ENCODE results near the gene KCNK18. TPM values are rescaled to one million over a fixed set of nuclear protein-coding genes. Genes with fewer than 3 reads are reported as not detected.
"Not testable (repeated sequence)": the region's sequence is repeated elsewhere in the genome, so short reads cannot be mapped to it uniquely, and the experiment has no call there.

KCNK18 gene
- total RNA-seq, 2 donors from 2014 or later, result not detected

- ATAC-seq (peak; percentile 49), DNase-seq (no peak)
- Mint-ChIP-seq H3K4me3 (peak overlapping the region; percentile 82), H3K36me3 (ENCODE audit: low read depth) (no peaks in the 10 kb centered on the region), H3K4me1 (no peaks in the 10 kb centered on the region), H3K27ac (peak overlapping the region; percentile 24), H3K27me3 (peaks cover 54% of the 10 kb centered on the region)
- H3K9me3 ChIP-seq (ENCODE audit: control insufficient read depth, low read length, poor library complexity, severe bottlenecking), result no peaks in the 10 kb centered on the region
Measured at GRCh38 chr10:117217196-117217761, 20.0 kb downstream of the KCNK18 start.

GRCh38 chr10:117218654-117219053 is 21.4 kb downstream of the KCNK18 start:
- no peak overlapping the region for H3K27ac Mint-ChIP-seq
- H3K36me3 Mint-ChIP-seq (ENCODE audit: low read depth), result no peaks in the 10 kb centered on the region
- H3K4me3 Mint-ChIP-seq, result no peak overlapping the region
- DNase-seq (no peak), ATAC-seq (no peak)
- H3K4me1 Mint-ChIP-seq, result peaks cover 2% of the 10 kb centered on the region
- peaks cover 48% of the 10 kb centered on the region for H3K27me3 Mint-ChIP-seq
- H3K9me3 ChIP-seq (ENCODE audit: control insufficient read depth, low read length, poor library complexity, severe bottlenecking), result no peaks in the 10 kb centered on the region

- Mint-ChIP-seq H3K36me3 (ENCODE audit: low read depth) (no peaks in the 10 kb centered on the region), H3K27me3 (peaks cover 28% of the 10 kb centered on the region), H3K4me3 (no peak overlapping the region), H3K4me1 (peaks cover 2% of the 10 kb centered on the region), H3K27ac (no peak overlapping the region)
- H3K9me3 ChIP-seq (ENCODE audit: control insufficient read depth, low read length, poor library complexity, severe bottlenecking), result no peaks in the 10 kb centered on the region
- DNase-seq, result no peak
- ATAC-seq, result no peak
Measured at GRCh38 chr10:117221156-117221711, 23.9 kb downstream of the KCNK18 start.

- no peak overlapping the region for H3K27ac Mint-ChIP-seq
- no peaks in the 10 kb centered on the region for H3K36me3 Mint-ChIP-seq (ENCODE audit: low read depth)
- ATAC-seq, result no peak
Measured at GRCh38 chr10:117222552-117222951, 25.3 kb downstream of the KCNK18 start.

GRCh38 chr10:117222976-117223692 is 25.8 kb downstream of the KCNK18 start:
- Mint-ChIP-seq H3K36me3 (ENCODE audit: low read depth) (no peaks in the 10 kb centered on the region), H3K27ac (no peak overlapping the region), H3K4me3 (no peak overlapping the region)

More at GRCh38 chr10:117222552-117222951, 25.3 kb downstream of the KCNK18 start:
- Mint-ChIP-seq H3K4me1 (peaks cover 2% of the 10 kb centered on the region), H3K27me3 (peaks cover 29% of the 10 kb centered on the region), H3K4me3 (no peak overlapping the region)
- H3K9me3 ChIP-seq (ENCODE audit: control insufficient read depth, low read length, poor library complexity, severe bottlenecking), result no peaks in the 10 kb centered on the region
- no peak for DNase-seq

GRCh38 chr10:117223693-117224430 is 26.6 kb downstream of the KCNK18 start:
- Mint-ChIP-seq H3K36me3 (ENCODE audit: low read depth) (no peaks in the 10 kb centered on the region), H3K4me3 (no peak overlapping the region), H3K4me1 (peaks cover 2% of the 10 kb centered on the region), H3K27me3 (peaks cover 29% of the 10 kb centered on the region), H3K27ac (no peak overlapping the region)
- no peak for ATAC-seq
- no peaks in the 10 kb centered on the region for H3K9me3 ChIP-seq (ENCODE audit: control insufficient read depth, low read length, poor library complexity, severe bottlenecking)
- DNase-seq, result no peak

More at GRCh38 chr10:117222976-117223692, 25.8 kb downstream of the KCNK18 start:
- Mint-ChIP-seq H3K4me1 (peaks cover 2% of the 10 kb centered on the region), H3K27me3 (peaks cover 29% of the 10 kb centered on the region)
- H3K9me3 ChIP-seq (ENCODE audit: control insufficient read depth, low read length, poor library complexity, severe bottlenecking), result no peaks in the 10 kb centered on the region
- ATAC-seq, result no peak
- DNase-seq, result no peak

GRCh38 chr10:117224881-117225280 is 27.6 kb downstream of the KCNK18 start:
- H3K27ac Mint-ChIP-seq, result no peak overlapping the region
- DNase-seq (no peak), ATAC-seq (no peak)

GRCh38 chr10:117226813-117227451 is 29.6 kb downstream of the KCNK18 start:
- H3K27me3 Mint-ChIP-seq, result peaks cover 48% of the 10 kb centered on the region
- no peak for ATAC-seq
- H3K4me3 Mint-ChIP-seq, result no peak overlapping the region
- peaks cover 3% of the 10 kb centered on the region for H3K36me3 Mint-ChIP-seq (ENCODE audit: low read depth)
- DNase-seq, result no peak
- H3K9me3 ChIP-seq (ENCODE audit: control insufficient read depth, low read length, poor library complexity, severe bottlenecking), result no peaks in the 10 kb centered on the region
- H3K4me1 Mint-ChIP-seq, result peaks cover 2% of the 10 kb centered on the region
- no peak overlapping the region for H3K27ac Mint-ChIP-seq

More at GRCh38 chr10:117224881-117225280, 27.6 kb downstream of the KCNK18 start:
- Mint-ChIP-seq H3K4me3 (no peak overlapping the region), H3K27me3 (peaks cover 39% of the 10 kb centered on the region), H3K36me3 (ENCODE audit: low read depth) (peaks cover 3% of the 10 kb centered on the region), H3K4me1 (peaks cover 2% of the 10 kb centered on the region)
- H3K9me3 ChIP-seq (ENCODE audit: control insufficient read depth, low read length, poor library complexity, severe bottlenecking), result no peaks in the 10 kb centered on the region

GRCh38 chr10:117228210-117228609 is 30.9 kb downstream of the KCNK18 start:
- Mint-ChIP-seq H3K27me3 (peaks cover 61% of the 10 kb centered on the region), H3K4me3 (no peak overlapping the region), H3K27ac (no peak overlapping the region), H3K36me3 (ENCODE audit: low read depth) (peaks cover 5% of the 10 kb centered on the region), H3K4me1 (peaks cover 2% of the 10 kb centered on the region)
- no peak for DNase-seq
- no peaks in the 10 kb centered on the region for H3K9me3 ChIP-seq (ENCODE audit: control insufficient read depth, low read length, poor library complexity, severe bottlenecking)
- ATAC-seq, result no peak

- ATAC-seq; H3K36me3 Mint-ChIP-seq (ENCODE audit: low read depth): not testable (repeated sequence)
Measured at GRCh38 chr10:117230107-117230506, 32.8 kb downstream of the KCNK18 start.

GRCh38 chr10:117237401-117237991 is 40.2 kb downstream of the KCNK18 start:
- no peak overlapping the region for H3K27ac Mint-ChIP-seq
- DNase-seq (no peak), ATAC-seq (peak; percentile 37)
- peaks cover 2% of the 10 kb centered on the region for H3K4me1 Mint-ChIP-seq
- peaks cover 4% of the 10 kb centered on the region for H3K36me3 Mint-ChIP-seq (ENCODE audit: low read depth)
- H3K27me3 Mint-ChIP-seq, result peaks cover 64% of the 10 kb centered on the region
- H3K9me3 ChIP-seq (ENCODE audit: control insufficient read depth, low read length, poor library complexity, severe bottlenecking), result no peaks in the 10 kb centered on the region
- no peak overlapping the region for H3K4me3 Mint-ChIP-seq

More at GRCh38 chr10:117230107-117230506, 32.8 kb downstream of the KCNK18 start:
- DNase-seq; H3K9me3 ChIP-seq (ENCODE audit: control insufficient read depth, low read length, poor library complexity, severe bottlenecking); H3K4me1 Mint-ChIP-seq; H3K27ac Mint-ChIP-seq; H3K4me3 Mint-ChIP-seq: not testable (repeated sequence)
- peaks cover 78% of the 10 kb centered on the region for H3K27me3 Mint-ChIP-seq

GRCh38 chr10:117239051-117239450 is 41.8 kb downstream of the KCNK18 start:
- ATAC-seq, result no peak
- peaks cover 64% of the 10 kb centered on the region for H3K27me3 Mint-ChIP-seq
- H3K36me3 Mint-ChIP-seq (ENCODE audit: low read depth), result peaks cover 4% of the 10 kb centered on the region
- no peak for DNase-seq
- no peaks in the 10 kb centered on the region for H3K9me3 ChIP-seq (ENCODE audit: control insufficient read depth, low read length, poor library complexity, severe bottlenecking)
- H3K27ac Mint-ChIP-seq, result no peak overlapping the region
- H3K4me1 Mint-ChIP-seq, result peaks cover 2% of the 10 kb centered on the region
- H3K4me3 Mint-ChIP-seq, result no peak overlapping the region
